ENCODE results near the gene NAT8L.

The NAT8L gene

GRCh38 chr4:2072971-2073807 lies 14.1 kb downstream of the NAT8L start:
- no peak overlapping the region for H4K12ac ChIP-seq (ENCODE audit: low read depth, low read length)
- H3K4me3 ChIP-seq (ENCODE audit: low read depth, low read length): no peak overlapping the region
- peaks cover 5% of the 10 kb centered on the region for H3K9me3 ChIP-seq (ENCODE audit: insufficient read depth, low read depth, low read length)
- H3K4ac ChIP-seq (ENCODE audit: low read depth, low read length): no peak overlapping the region
- H2AK5ac ChIP-seq (ENCODE audit: low read length): no peak overlapping the region
- no peak overlapping the region for H2BK5ac ChIP-seq (ENCODE audit: low read depth, low read length, poor library complexity)
- no peak overlapping the region for H3K18ac ChIP-seq (ENCODE audit: low read length)
- H3K36me3 ChIP-seq (ENCODE audit: control insufficient read depth in 1 of 2, insufficient read depth in 2 of 2, low read length in 2 of 2): no peaks in the 10 kb centered on the region
- H3K27me3 ChIP-seq (ENCODE audit: insufficient read depth, low read length): no peaks in the 10 kb centered on the region
- no peaks in the 10 kb centered on the region for H3K79me2 ChIP-seq (ENCODE audit: control insufficient read depth, insufficient read depth, low read length, poor library complexity)
- no peak overlapping the region for H3K14ac ChIP-seq (ENCODE audit: low read length)
- H2BK12ac ChIP-seq (ENCODE audit: low read length): no peak overlapping the region
- no peak overlapping the region for H3K9ac ChIP-seq (ENCODE audit: low read length)
- H3K4me2 ChIP-seq (ENCODE audit: low read length): no peak overlapping the region
- WGBS (ENCODE audit: extremely low coverage, insufficient coverage, insufficient read length): no CpG with 5 or more reads among the region's 20 CpGs
- H3K79me1 ChIP-seq (ENCODE audit: low read length): no peaks in the 10 kb centered on the region
- H4K8ac ChIP-seq (ENCODE audit: low read depth, low read length): no peak overlapping the region
- H3K4me1 ChIP-seq (ENCODE audit: control insufficient read depth in 1 of 2, insufficient read depth in 2 of 2, low read length in 2 of 2): peaks cover 8 to 10% of the 10 kb centered on the region in 2 experiments
- H2BK120ac ChIP-seq (ENCODE audit: insufficient read depth, low read length, poor library complexity): no peak overlapping the region
- H2AFZ ChIP-seq (ENCODE audit: insufficient read depth, low read length, poor library complexity): no peak overlapping the region
- no peak for DNase-seq
- H3K27ac ChIP-seq (ENCODE audit: low read depth, low read length): no peak overlapping the region
- H4K91ac ChIP-seq (ENCODE audit: low read depth, low read length): no peak overlapping the region
- no peak overlapping the region for H3K23ac ChIP-seq (ENCODE audit: low read length)

GRCh38 chr4:2073808-2074481 lies 14.8 kb downstream of the NAT8L start:
- Histone ChIP-seq H2AFZ (ENCODE audit: insufficient read depth, low read length, poor library complexity) (no peak overlapping the region), H2AK5ac (ENCODE audit: low read length) (no peak overlapping the region), H3K23ac (ENCODE audit: low read length) (no peak overlapping the region), H4K91ac (ENCODE audit: low read depth, low read length) (no peak overlapping the region), H3K9me3 (ENCODE audit: insufficient read depth, low read depth, low read length) (peaks cover 4% of the 10 kb centered on the region), H3K27me3 (ENCODE audit: insufficient read depth, low read length) (no peaks in the 10 kb centered on the region), H3K4me3 (ENCODE audit: low read depth, low read length) (no peak overlapping the region), H2BK12ac (ENCODE audit: low read length) (no peak overlapping the region), H3K79me2 (ENCODE audit: control insufficient read depth, insufficient read depth, low read length, poor library complexity) (no peaks in the 10 kb centered on the region), H3K4me2 (ENCODE audit: low read length) (no peak overlapping the region), H3K79me1 (ENCODE audit: low read length) (no peaks in the 10 kb centered on the region), H3K9ac (ENCODE audit: low read length) (no peak overlapping the region), H4K12ac (ENCODE audit: low read depth, low read length) (no peak overlapping the region), H3K27ac (ENCODE audit: low read depth, low read length) (no peak overlapping the region), H2BK120ac (ENCODE audit: insufficient read depth, low read length, poor library complexity) (no peak overlapping the region), H3K14ac (ENCODE audit: low read length) (no peak overlapping the region), H3K4ac (ENCODE audit: low read depth, low read length) (no peak overlapping the region), H3K36me3 (ENCODE audit: control insufficient read depth in 1 of 2, insufficient read depth in 2 of 2, low read length in 2 of 2) (no peaks in the 10 kb centered on the region), H3K4me1 (ENCODE audit: control insufficient read depth in 1 of 2, insufficient read depth in 2 of 2, low read length in 2 of 2) (peaks cover 8 to 10% of the 10 kb centered on the region in 2 experiments), H2BK5ac (ENCODE audit: low read depth, low read length, poor library complexity) (no peak overlapping the region), H3K18ac (ENCODE audit: low read length) (no peak overlapping the region), H4K8ac (ENCODE audit: low read depth, low read length) (no peak overlapping the region)
- DNase-seq: no peak
- no CpG with 5 or more reads among the region's 20 CpGs for WGBS (ENCODE audit: extremely low coverage, insufficient coverage, insufficient read length)

GRCh38 chr4:2074588-2074987 lies 15.5 kb downstream of the NAT8L start:
- H3K27ac ChIP-seq (ENCODE audit: low read depth, low read length): no peak overlapping the region
- H3K9me3 ChIP-seq (ENCODE audit: insufficient read depth, low read depth, low read length): peaks cover 4% of the 10 kb centered on the region
- no peaks in the 10 kb centered on the region for H3K79me2 ChIP-seq (ENCODE audit: control insufficient read depth, insufficient read depth, low read length, poor library complexity)
- H3K36me3 ChIP-seq (ENCODE audit: control insufficient read depth in 1 of 2, insufficient read depth in 2 of 2, low read length in 2 of 2): no peaks in the 10 kb centered on the region
- no peak overlapping the region for H3K4me3 ChIP-seq (ENCODE audit: low read depth, low read length)
- H2AK5ac ChIP-seq (ENCODE audit: low read length): no peak overlapping the region
- H3K18ac ChIP-seq (ENCODE audit: low read length): no peak overlapping the region
- H3K9ac ChIP-seq (ENCODE audit: low read length): no peak overlapping the region
- H3K27me3 ChIP-seq (ENCODE audit: insufficient read depth, low read length): no peaks in the 10 kb centered on the region
- no peak overlapping the region for H3K4me2 ChIP-seq (ENCODE audit: low read length)
- no peak overlapping the region for H2AFZ ChIP-seq (ENCODE audit: insufficient read depth, low read length, poor library complexity)
- no peak overlapping the region for H4K8ac ChIP-seq (ENCODE audit: low read depth, low read length)
- H4K91ac ChIP-seq (ENCODE audit: low read depth, low read length): no peak overlapping the region
- H3K14ac ChIP-seq (ENCODE audit: low read length): no peak overlapping the region
- no peak overlapping the region for H4K12ac ChIP-seq (ENCODE audit: low read depth, low read length)
- H3K23ac ChIP-seq (ENCODE audit: low read length): no peak overlapping the region
- H2BK12ac ChIP-seq (ENCODE audit: low read length): no peak overlapping the region
- WGBS (ENCODE audit: extremely low coverage, insufficient coverage, insufficient read length): no CpG with 5 or more reads among the region's 11 CpGs
- H3K4me1 ChIP-seq (ENCODE audit: control insufficient read depth in 1 of 2, insufficient read depth in 2 of 2, low read length in 2 of 2): peaks cover 8 to 10% of the 10 kb centered on the region in 2 experiments
- H2BK120ac ChIP-seq (ENCODE audit: insufficient read depth, low read length, poor library complexity): no peak overlapping the region
- H3K79me1 ChIP-seq (ENCODE audit: low read length): no peaks in the 10 kb centered on the region
- no peak for DNase-seq
- H2BK5ac ChIP-seq (ENCODE audit: low read depth, low read length, poor library complexity): no peak overlapping the region
- H3K4ac ChIP-seq (ENCODE audit: low read depth, low read length): no peak overlapping the region

GRCh38 chr4:2075171-2075986 lies 16.3 kb downstream of the NAT8L start:
- Histone ChIP-seq H3K79me1 (ENCODE audit: low read length) (no peaks in the 10 kb centered on the region), H3K9ac (ENCODE audit: low read length) (no peak overlapping the region)

More at GRCh38 chr4:2075171-2075986, 16.3 kb downstream of the NAT8L start:
- Histone ChIP-seq H3K4me3 (ENCODE audit: low read depth, low read length) (no peak overlapping the region), H3K14ac (ENCODE audit: low read length) (no peak overlapping the region), H3K9me3 (ENCODE audit: insufficient read depth, low read depth, low read length) (peaks cover 4% of the 10 kb centered on the region), H2BK5ac (ENCODE audit: low read depth, low read length, poor library complexity) (no peak overlapping the region), H3K23ac (ENCODE audit: low read length) (no peak overlapping the region), H3K18ac (ENCODE audit: low read length) (no peak overlapping the region), H4K12ac (ENCODE audit: low read depth, low read length) (no peak overlapping the region), H3K4ac (ENCODE audit: low read depth, low read length) (no peak overlapping the region), H3K27ac (ENCODE audit: low read depth, low read length) (no peak overlapping the region), H3K27me3 (ENCODE audit: insufficient read depth, low read length) (no peaks in the 10 kb centered on the region), H4K8ac (ENCODE audit: low read depth, low read length) (no peak overlapping the region), H4K91ac (ENCODE audit: low read depth, low read length) (no peak overlapping the region), H2AFZ (ENCODE audit: insufficient read depth, low read length, poor library complexity) (no peak overlapping the region), H2BK120ac (ENCODE audit: insufficient read depth, low read length, poor library complexity) (no peak overlapping the region), H3K36me3 (ENCODE audit: control insufficient read depth in 1 of 2, insufficient read depth in 2 of 2, low read length in 2 of 2) (no peaks in the 10 kb centered on the region), H3K4me2 (ENCODE audit: low read length) (no peak overlapping the region), H2BK12ac (ENCODE audit: low read length) (no peak overlapping the region), H3K79me2 (ENCODE audit: control insufficient read depth, insufficient read depth, low read length, poor library complexity) (no peaks in the 10 kb centered on the region), H2AK5ac (ENCODE audit: low read length) (no peak overlapping the region), H3K4me1 (ENCODE audit: control insufficient read depth in 1 of 2, insufficient read depth in 2 of 2, low read length in 2 of 2) (peaks cover 8 to 10% of the 10 kb centered on the region in 2 experiments)
- whole genome bisulfite sequencing (ENCODE audit: extremely low coverage, insufficient coverage, insufficient read length): no CpG with 5 or more reads among the region's 12 CpGs
- DNase-seq: no peak
